ENCODE data around the gene RPS15A. TPM values are rescaled to one million over a fixed set of nuclear protein-coding genes. Genes with fewer than 3 reads are reported as not detected.

RPS15A gene
- polyA plus RNA-seq, 2 of the 4 experiments (the other 2 are of a cell fraction), result 1,817 to 4,362 TPM

DNA sequence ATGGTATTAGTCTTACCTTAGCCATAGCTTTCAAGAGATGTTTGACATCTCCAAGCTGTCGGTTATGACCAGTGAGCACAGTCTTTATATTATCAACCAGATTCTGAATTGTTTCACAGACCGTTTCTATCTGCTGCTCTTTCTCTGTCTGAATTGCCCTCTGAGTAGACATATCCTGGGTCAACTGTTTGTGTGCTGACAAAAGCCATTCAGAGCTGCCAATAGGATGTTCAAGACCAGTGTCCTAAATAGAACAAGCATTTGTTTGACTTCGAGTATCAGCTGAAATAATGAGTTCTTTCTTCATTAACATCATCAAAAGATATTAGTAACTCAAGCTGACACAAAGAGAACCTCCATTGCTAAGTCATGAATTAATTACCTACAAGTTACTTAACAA is 26.2 kb upstream of the RPS15A start:
- TF ChIP-seq CHD2 (IDR thresholded peaks at IDR 0.05; ENCODE audit: low read length, partially characterized antibody) (no peak), CTCF (IDR thresholded peaks at IDR 0.05) (no peak), NR3C1 (IDR thresholded peaks at IDR 0.05) (no peak), EHF (CRISPR knock-in tag; IDR thresholded peaks at IDR 0.05) (no peak), MYC (IDR thresholded peaks at IDR 0.05; ENCODE audit: borderline replicate concordance, low read length) (no peak), BHLHE40 (IDR thresholded peaks at IDR 0.05; ENCODE audit: low read depth, low read length) (no peak), HOXA7 (CRISPR knock-in tag; IDR thresholded peaks at IDR 0.05) (no peak), FOSB (CRISPR knock-in tag; IDR thresholded peaks at IDR 0.05) (no peak)
- Histone ChIP-seq H3K27ac (no peak overlapping the region), H3K4me3 (no peak overlapping the region), H3K4me2 (no peak overlapping the region), H3K9me3 (no peaks in the 10 kb centered on the region), H3K4me1 (no peaks in the 10 kb centered on the region)
- WGBS (ENCODE audit: missing lambda C conversion rate), result 85% methylated on average over 3 of the region's 3 CpGs
- no peak for ATAC-seq
- DNase-seq (ENCODE audit: low read depth in 1 of 2, low spot score in 1 of 2), result no peak
- ChIA-PET CTCF (interaction anchor here (0.8 to 1.9 kb wide), 7 partner anchors 9 to 153 kb away, joined by 3 to 8 read pairs (median 3); partner anchors contain the start of gene ARL6IP1), POLR2A (interaction anchor here (4.3 kb wide), 1 partner anchor 15 kb away, joined by 18 read pairs; the partner anchor contains the start of gene ARL6IP1)
- FAIRE-seq, result peak; percentile 72

DNA sequence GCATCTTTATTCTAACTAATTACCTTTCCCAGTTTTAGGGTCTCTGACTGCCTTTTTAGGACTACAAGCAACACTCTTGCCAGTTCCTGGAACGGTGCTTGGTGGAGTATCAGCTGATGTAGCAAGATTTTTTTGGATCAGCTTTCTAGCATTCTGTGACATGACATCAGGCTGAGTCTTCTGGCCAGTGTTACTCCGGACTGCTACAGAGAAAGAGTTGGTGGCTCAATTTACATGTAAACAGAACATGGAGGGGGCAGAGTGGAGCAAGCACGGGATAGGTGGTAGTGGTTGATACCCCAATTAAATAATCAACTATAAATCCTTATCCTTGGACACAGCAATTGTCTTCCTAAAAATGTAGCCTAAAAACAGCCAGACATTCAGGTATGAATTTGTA is 21.8 kb upstream of the RPS15A start:
- ChIA-PET CTCF (interaction anchor here (3.7 kb wide), 1 partner anchor 10 kb away, joined by 22 read pairs; the partner anchor contains the start of gene ARL6IP1), POLR2A (no interaction called here)
- DNase-seq (ENCODE audit: low read depth in 1 of 2, low spot score in 1 of 2) (no peak), FAIRE-seq (no peak), ATAC-seq (no peak)
- 86% methylated on average over 3 of the region's 3 CpGs for WGBS (ENCODE audit: missing lambda C conversion rate)
- TF ChIP-seq EHF (CRISPR knock-in tag; IDR thresholded peaks at IDR 0.05) (no peak), ESRRA (IDR thresholded peaks at IDR 0.05; ENCODE audit: borderline replicate concordance, low read length) (no peak), MAX (IDR thresholded peaks at IDR 0.05) (no peak), NR3C1 (IDR thresholded peaks at IDR 0.05) (no peak), NPAS2 (CRISPR knock-in tag; IDR thresholded peaks at IDR 0.05; ENCODE audit: borderline replicate concordance) (no peak), ZC3H11A (IDR thresholded peaks at IDR 0.05) (no peak), FOSB (CRISPR knock-in tag; IDR thresholded peaks at IDR 0.05) (no peak), CEBPB (IDR thresholded peaks at IDR 0.05) (no peak), BHLHE40 (IDR thresholded peaks at IDR 0.05; ENCODE audit: low read depth, low read length) (no peak), ZSCAN20 (CRISPR knock-in tag; IDR thresholded peaks at IDR 0.05) (no peak), HOXA7 (CRISPR knock-in tag; IDR thresholded peaks at IDR 0.05) (no peak), ZNF302 (CRISPR knock-in tag; IDR thresholded peaks at IDR 0.05) (no peak)
- H3K27ac ChIP-seq, result no peak overlapping the region
- no peak overlapping the region for H3K4me3 ChIP-seq
- H3K4me1 ChIP-seq, result no peaks in the 10 kb centered on the region
- no peak overlapping the region for H3K4me2 ChIP-seq
- H3K9me3 ChIP-seq, result no peaks in the 10 kb centered on the region

- ATAC-seq (no peak), DNase-seq (ENCODE audit: low read depth in 1 of 2, low spot score in 1 of 2) (no peak), FAIRE-seq (no peak)
- Histone ChIP-seq H3K4me2 (no peak overlapping the region), H3K4me1 (peaks cover 16% of the 10 kb centered on the region), H3K4me3 (no peak overlapping the region), H3K27ac (no peak overlapping the region), H3K9me3 (no peaks in the 10 kb centered on the region)
- TF ChIP-seq MAX (IDR thresholded peaks at IDR 0.05), result no peak
- TF ChIP-seq, protein P1, sequence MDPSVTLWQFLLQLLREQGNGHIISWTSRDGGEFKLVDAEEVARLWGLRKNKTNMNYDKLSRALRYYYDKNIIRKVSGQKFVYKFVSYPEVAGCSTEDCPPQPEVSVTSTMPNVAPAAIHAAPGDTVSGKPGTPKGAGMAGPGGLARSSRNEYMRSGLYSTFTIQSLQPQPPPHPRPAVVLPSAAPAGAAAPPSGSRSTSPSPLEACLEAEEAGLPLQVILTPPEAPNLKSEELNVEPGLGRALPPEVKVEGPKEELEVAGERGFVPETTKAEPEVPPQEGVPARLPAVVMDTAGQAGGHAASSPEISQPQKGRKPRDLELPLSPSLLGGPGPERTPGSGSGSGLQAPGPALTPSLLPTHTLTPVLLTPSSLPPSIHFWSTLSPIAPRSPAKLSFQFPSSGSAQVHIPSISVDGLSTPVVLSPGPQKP (IDR thresholded peaks at IDR 0.05; ENCODE audit: low read depth, low read length), result no peak
- CTCF ChIA-PET, result interaction anchor here (1.2 to 3.7 kb wide), 2 partner anchors 8 to 160 kb away, joined by 4 to 22 read pairs; partner anchors contain the start of gene ARL6IP1
- POLR2A ChIA-PET, result interaction anchor here (1.0 kb wide), 1 partner anchor 19 kb away, joined by 3 read pairs; the partner anchor contains the start of gene RPS15A
- WGBS (ENCODE audit: missing lambda C conversion rate), result 100% methylated on average over 13 of the region's 13 CpGs
Measured at GRCh38 chr16:18809165-18809564, 19.0 kb upstream of the RPS15A start.
